AG04449 (cell line): ENCODE data around the gene ATG9B.
"Not testable (repeated sequence)": the region's sequence is repeated elsewhere in the genome, so short reads cannot be mapped to it uniquely, and the experiment has no call there.

Source experiments
- CTCF ChIA-PET: fragments of 350-600 bp; formaldehyde crosslinking; extraction: SDS; loops from one replicate; lab custom pipeline; 2021; ENCODE audit warnings: antibody characterized with exemption; lab: Yijun Ruan, JAX
- POLR2A ChIA-PET: fragments of 400-600, 350-600 bp; formaldehyde crosslinking; extraction: SDS; loops from one replicate; lab custom pipeline; 2020; ENCODE audit warnings: antibody characterized with exemption, inconsistent platforms; lab: Yijun Ruan, JAX
- DNase-seq: peaks from one replicate; pipeline ENCODE4 v3.0.0-alpha.2; 2010; ENCODE audit warnings: low read depth, low spot score
- H3K4me3 ChIP-seq: 2 replicates; pipeline ENCODE4 v1.5.1; 2011; ENCODE audit warnings: low read depth, mild to moderate bottlenecking, control low read depth, low read length
- TF ChIP-seq, protein P1 (sequence below): IDR thresholded peaks from one replicate; pipeline ENCODE4 v1.5.1; 2011; ENCODE audit warnings: mild to moderate bottlenecking, moderate library complexity, low read length, control low read depth, inconsistent platforms; ENCODE audit not compliant: insufficient read depth; ENCODE audit errors: missing control alignments

ATG9B gene

GRCh38 chr7:151028948-151029501 is 4.7 kb upstream of the ATG9B start:
- ChIA-PET CTCF (interaction anchor here (1.0 to 5.6 kb wide), 6 partner anchors 10 to 81 kb away, joined by 3 to 77 read pairs (median 6); no protein-coding TSS in a partner anchor), POLR2A (interaction anchor here (1.0 to 1.9 kb wide), 5 partner anchors 10 to 84 kb away, joined by 4 to 13 read pairs (median 6); partner anchors contain the start of gene CDK5)
- H3K4me3 ChIP-seq, result peak overlapping the region; percentile 83

GRCh38 chr7:151028131-151028947 is 4.0 kb upstream of the ATG9B start, which contains the start of gene ABCB8:
Gene ABCB8 (plus strand): TSS chr7:151028450. CDS start chr7:151028516, 66 bp downstream.
- CTCF ChIA-PET, result interaction anchor here (0.6 to 5.6 kb wide), 9 partner anchors 10 to 85 kb away, joined by 3 to 77 read pairs (median 4); partner anchors contain the start of genes CDK5 and NOS3
- TF ChIP-seq, protein P1, sequence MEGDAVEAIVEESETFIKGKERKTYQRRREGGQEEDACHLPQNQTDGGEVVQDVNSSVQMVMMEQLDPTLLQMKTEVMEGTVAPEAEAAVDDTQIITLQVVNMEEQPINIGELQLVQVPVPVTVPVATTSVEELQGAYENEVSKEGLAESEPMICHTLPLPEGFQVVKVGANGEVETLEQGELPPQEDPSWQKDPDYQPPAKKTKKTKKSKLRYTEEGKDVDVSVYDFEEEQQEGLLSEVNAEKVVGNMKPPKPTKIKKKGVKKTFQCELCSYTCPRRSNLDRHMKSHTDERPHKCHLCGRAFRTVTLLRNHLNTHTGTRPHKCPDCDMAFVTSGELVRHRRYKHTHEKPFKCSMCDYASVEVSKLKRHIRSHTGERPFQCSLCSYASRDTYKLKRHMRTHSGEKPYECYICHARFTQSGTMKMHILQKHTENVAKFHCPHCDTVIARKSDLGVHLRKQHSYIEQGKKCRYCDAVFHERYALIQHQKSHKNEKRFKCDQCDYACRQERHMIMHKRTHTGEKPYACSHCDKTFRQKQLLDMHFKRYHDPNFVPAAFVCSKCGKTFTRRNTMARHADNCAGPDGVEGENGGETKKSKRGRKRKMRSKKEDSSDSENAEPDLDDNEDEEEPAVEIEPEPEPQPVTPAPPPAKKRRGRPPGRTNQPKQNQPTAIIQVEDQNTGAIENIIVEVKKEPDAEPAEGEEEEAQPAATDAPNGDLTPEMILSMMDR, result peak; percentile 42
- peak; percentile 90 for DNase-seq
- POLR2A ChIA-PET, result interaction anchor here (0.7 to 1.9 kb wide), 11 partner anchors 10 to 85 kb away, joined by 3 to 13 read pairs (median 4); partner anchors contain the start of genes CDK5 and FASTK
- H3K4me3 ChIP-seq, result peak within 1 kb of the TSS; percentile 83

More at GRCh38 chr7:151028948-151029501, 4.7 kb upstream of the ATG9B start:
- TF ChIP-seq, protein P1, result no peak
- no peak for DNase-seq

DNA sequence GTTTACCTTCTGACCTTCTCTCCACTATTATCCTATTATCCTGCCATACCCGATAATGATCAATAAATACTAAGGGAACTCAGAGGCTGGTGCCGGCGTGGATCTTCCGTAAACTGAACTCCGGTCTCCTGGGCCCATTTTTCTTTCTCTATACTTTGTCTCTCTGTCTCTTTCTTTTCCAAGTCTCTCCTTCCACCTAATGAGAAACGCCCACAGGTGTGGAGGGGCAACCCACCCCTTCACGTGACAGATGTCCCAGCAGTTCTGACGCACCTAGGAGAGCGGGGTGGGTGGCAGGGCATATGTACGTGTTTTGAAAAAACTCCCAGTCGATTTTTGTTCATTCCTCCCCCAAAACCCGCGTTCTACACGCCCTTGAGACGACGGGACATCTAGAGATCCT is 3.4 kb upstream of the ATG9B start:
- POLR2A ChIA-PET, result interaction anchor here (0.7 to 1.9 kb wide), 9 partner anchors 9 to 86 kb away, joined by 3 to 13 read pairs (median 5); partner anchors contain the start of genes CDK5 and FASTK
- CTCF ChIA-PET, result interaction anchor here (0.6 to 5.6 kb wide), 9 partner anchors 10 to 86 kb away, joined by 3 to 77 read pairs (median 4); partner anchors contain the start of genes CDK5 and NOS3
- DNase-seq, result not testable (repeated sequence)
- H3K4me3 ChIP-seq, result peak overlapping the region; percentile 83

DNA sequence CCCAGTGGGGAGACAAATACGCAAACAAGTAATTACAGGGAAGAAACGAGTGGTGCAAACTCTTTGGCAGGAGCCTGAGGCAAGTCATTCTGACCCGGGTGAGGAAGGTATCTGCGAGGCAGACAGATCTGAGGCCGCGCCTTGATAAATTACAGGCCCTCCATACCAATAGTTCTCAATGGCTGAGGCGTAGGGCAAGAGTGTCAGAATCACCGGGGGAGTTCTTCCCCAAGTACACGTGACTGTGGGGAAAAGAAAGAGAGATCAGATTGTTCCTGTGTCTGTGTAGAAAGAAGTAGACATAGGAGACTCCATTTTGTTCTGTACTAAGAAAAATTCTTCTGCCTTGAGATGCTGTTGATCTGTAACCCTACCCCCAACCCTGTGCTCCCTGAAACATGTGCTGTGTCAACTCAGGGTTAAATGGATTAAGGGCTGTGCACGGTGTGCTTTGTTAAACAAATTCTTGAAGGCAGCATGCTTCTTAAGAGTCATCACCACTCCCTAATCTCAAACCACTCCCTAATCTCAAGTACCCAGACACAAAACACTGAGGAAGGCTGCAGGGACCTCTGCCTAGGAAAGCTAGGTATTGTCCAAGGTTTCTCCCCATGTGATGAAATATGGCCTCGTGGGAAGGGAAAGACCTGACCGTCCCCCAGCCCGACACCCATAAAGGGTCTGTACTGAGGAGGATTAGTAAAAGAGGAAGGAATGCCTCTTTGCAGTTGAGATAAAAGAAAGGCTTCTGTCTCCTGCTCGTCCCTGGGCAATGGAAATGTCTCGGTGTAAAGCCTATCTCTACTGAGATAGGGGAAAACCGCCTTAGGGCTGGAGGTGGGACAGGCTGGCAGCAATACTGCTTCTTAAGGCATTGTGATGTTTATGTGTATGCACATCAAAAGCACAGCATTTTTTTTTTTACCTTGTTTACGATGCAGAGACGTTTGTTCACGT is 2.8 kb upstream of the ATG9B start:
- not testable (repeated sequence) for H3K4me3 ChIP-seq, DNase-seq
- ChIA-PET CTCF (interaction anchor here (5.5 to 7.1 kb wide), 3 partner anchors 9 to 83 kb away, joined by 60 to 77 read pairs (median 65); no protein-coding TSS in a partner anchor), POLR2A (interaction anchor here (1.4 to 1.5 kb wide), 2 partner anchors 31 to 86 kb away, joined by 5 to 9 read pairs; partner anchors contain the start of gene CDK5)

DNA sequence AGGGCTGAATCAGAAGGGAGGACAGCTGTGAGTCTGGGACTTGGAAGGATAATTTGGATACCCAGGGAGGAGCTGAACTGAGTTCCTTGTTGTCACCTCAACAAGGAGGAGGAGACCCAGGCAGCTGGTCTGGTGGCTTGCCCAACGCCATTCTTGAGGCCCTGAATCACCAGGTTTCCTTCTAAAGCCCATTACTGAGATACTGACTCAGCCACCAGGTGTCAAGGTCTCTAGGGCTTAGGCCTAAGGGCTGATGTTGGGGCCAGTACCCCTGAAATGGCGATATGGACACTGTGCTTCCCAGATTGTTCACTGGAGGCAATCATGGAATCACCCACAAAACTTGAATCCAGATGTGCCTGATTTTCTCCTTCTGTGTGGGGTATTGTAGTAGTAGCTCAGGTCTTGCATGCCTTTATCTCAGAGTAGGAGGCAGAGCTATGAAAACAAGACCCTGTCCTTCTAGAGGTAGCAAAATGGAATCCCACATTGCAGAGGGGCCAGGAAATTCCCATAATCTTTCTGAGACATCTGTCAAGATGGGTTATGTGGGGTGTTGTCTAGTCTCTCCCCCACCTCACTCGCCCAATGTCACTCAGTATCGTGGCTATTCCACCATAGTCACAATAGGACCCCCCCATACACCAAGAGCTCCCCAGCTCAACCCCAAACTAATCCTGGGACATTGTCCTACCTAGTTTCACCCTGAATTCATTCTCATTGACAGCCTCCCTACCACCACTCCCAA is 1.8 kb upstream of the ATG9B start:
- DNase-seq, result no peak
- TF ChIP-seq, protein P1, result no peak
- H3K4me3 ChIP-seq, result no peak overlapping the region
- CTCF ChIA-PET, result interaction anchor here (5.5 to 7.1 kb wide), 3 partner anchors 8 to 84 kb away, joined by 60 to 77 read pairs (median 65); no protein-coding TSS in a partner anchor
- POLR2A ChIA-PET, result no interaction called here

- H3K4me3 ChIP-seq, result no peak overlapping the region
- TF ChIP-seq, protein P1, result no peak
- CTCF ChIA-PET, result interaction anchor here (1.0 to 9.0 kb wide), 3 partner anchors 11 to 88 kb away, joined by 3 to 125 read pairs (median 65); no protein-coding TSS in a partner anchor
- POLR2A ChIA-PET, result interaction anchor here (1.1 kb wide), 1 partner anchor 13 kb away, joined by 3 read pairs; no protein-coding TSS in a partner anchor
- DNase-seq, result no peak
Measured at GRCh38 chr7:151023232-151023631, 1.1 kb downstream of the ATG9B start.
